ENCODE results near the gene HOXA6.

HOXA6 gene

DNA sequence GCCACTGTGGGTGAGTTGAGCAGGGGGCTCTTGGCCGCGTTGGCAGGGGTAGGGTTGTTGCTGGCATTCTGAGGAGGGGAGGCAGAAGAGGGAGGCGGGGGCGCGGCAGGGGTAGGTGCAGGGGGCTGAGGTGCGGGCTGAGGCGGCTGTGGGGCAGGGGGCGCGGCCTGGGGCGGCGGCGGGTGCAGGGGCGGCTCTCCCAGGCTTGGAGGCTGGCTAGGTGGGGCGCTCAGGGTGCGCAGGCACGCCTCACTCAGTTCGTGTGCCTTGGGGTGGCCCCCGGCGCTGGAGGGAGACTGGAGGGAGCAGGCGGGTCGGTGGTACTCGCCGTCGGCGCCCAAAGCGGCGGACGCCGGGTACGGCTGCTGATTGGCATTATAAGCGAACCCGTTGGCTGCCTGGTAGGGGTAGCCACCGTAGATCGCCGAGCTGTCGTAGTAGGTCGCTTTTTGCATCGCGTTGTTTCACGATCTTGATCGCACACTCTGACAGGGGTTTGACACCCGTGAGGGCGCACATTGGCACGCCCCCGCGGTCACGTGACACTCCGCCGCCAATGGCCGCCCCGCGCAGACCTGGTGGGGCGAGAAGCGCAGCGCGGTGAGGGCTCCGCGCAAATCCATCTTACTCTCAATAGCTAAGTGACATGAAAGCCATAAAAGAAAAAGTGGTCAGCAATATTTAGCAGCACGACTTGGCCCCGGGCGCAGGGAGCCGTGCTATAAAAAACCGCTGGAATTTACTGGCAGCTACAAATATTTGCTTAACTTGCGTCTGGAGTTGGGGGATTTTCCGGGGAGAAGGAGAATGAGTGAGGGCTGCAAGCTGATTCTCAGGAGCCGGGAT is 37.2 kb downstream of the HOXA6 start:
- no peak overlapping the region for H3K4me3 ChIP-seq (replicated peaks; ENCODE audit: insufficient read depth, low read length)
- H3K27ac ChIP-seq (replicated peaks) = no peak overlapping the region
- DNase-seq (ENCODE audit: low read depth in 1 of 2, low spot score in 1 of 2) = no peak
- TF ChIP-seq SPI1 (IDR thresholded peaks at IDR 0.05; ENCODE audit: borderline replicate concordance, low read depth) (no peak), POLR2AphosphoS5 (IDR thresholded peaks at IDR 0.05; ENCODE audit: low read depth) (no peak), GABPA (IDR thresholded peaks at IDR 0.05; ENCODE audit: low read depth) (no peak)
- TF ChIP-seq, protein P1, sequence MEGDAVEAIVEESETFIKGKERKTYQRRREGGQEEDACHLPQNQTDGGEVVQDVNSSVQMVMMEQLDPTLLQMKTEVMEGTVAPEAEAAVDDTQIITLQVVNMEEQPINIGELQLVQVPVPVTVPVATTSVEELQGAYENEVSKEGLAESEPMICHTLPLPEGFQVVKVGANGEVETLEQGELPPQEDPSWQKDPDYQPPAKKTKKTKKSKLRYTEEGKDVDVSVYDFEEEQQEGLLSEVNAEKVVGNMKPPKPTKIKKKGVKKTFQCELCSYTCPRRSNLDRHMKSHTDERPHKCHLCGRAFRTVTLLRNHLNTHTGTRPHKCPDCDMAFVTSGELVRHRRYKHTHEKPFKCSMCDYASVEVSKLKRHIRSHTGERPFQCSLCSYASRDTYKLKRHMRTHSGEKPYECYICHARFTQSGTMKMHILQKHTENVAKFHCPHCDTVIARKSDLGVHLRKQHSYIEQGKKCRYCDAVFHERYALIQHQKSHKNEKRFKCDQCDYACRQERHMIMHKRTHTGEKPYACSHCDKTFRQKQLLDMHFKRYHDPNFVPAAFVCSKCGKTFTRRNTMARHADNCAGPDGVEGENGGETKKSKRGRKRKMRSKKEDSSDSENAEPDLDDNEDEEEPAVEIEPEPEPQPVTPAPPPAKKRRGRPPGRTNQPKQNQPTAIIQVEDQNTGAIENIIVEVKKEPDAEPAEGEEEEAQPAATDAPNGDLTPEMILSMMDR (IDR thresholded peaks at IDR 0.05; ENCODE audit: insufficient read depth, low read length) = no peak
- TF ChIP-seq, protein P2, sequence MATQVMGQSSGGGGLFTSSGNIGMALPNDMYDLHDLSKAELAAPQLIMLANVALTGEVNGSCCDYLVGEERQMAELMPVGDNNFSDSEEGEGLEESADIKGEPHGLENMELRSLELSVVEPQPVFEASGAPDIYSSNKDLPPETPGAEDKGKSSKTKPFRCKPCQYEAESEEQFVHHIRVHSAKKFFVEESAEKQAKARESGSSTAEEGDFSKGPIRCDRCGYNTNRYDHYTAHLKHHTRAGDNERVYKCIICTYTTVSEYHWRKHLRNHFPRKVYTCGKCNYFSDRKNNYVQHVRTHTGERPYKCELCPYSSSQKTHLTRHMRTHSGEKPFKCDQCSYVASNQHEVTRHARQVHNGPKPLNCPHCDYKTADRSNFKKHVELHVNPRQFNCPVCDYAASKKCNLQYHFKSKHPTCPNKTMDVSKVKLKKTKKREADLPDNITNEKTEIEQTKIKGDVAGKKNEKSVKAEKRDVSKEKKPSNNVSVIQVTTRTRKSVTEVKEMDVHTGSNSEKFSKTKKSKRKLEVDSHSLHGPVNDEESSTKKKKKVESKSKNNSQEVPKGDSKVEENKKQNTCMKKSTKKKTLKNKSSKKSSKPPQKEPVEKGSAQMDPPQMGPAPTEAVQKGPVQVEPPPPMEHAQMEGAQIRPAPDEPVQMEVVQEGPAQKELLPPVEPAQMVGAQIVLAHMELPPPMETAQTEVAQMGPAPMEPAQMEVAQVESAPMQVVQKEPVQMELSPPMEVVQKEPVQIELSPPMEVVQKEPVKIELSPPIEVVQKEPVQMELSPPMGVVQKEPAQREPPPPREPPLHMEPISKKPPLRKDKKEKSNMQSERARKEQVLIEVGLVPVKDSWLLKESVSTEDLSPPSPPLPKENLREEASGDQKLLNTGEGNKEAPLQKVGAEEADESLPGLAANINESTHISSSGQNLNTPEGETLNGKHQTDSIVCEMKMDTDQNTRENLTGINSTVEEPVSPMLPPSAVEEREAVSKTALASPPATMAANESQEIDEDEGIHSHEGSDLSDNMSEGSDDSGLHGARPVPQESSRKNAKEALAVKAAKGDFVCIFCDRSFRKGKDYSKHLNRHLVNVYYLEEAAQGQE (IDR thresholded peaks at IDR 0.05; ENCODE audit: insufficient replicate concordance, low read depth) = no peak
- peaks cover 4% of the 10 kb centered on the region for H3K27me3 ChIP-seq (ENCODE audit: insufficient read depth, poor library complexity, severe bottlenecking)

DNA sequence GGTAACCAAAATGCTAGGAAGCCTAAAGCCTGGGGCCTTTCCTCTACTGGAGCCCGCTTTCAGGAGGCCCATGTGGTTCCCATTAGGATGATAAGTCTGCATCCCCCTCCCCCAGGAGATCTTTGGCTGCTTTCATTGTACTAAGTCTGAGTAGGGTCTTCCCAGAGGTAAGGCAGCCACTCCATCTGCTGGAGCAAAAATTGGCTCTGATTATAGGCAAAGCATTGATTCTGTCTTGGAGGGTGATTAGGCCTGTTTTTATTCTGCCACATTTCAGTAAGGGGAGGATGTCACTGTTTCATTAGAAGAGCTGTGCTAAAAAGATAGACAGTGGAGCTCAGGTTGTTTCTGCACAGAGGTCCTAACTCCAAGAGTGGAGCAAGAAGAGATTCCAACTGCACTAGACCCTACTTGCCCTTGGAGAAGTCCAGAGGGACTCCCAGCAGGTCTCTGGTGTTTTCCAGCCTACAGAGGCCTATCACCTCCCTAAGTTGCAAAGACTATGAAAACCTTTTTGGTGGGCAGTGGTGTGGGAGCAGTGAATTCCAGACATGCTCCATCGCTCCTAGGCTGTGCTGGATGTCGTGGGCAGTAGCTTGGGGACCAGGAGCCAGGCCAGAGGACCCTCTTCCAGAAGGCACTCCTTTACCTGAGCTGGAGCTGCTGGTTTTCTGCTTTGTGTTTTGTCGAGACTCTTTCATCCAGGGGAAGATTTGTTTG is 37.9 kb downstream of the HOXA6 start:
- TF ChIP-seq POLR2AphosphoS5 (IDR thresholded peaks at IDR 0.05; ENCODE audit: low read depth) = no peak
- TF ChIP-seq, protein P1 (IDR thresholded peaks at IDR 0.05; ENCODE audit: insufficient read depth, low read length) = no peak
- no peak for TF ChIP-seq GABPA (IDR thresholded peaks at IDR 0.05; ENCODE audit: low read depth)
- TF ChIP-seq SPI1 (IDR thresholded peaks at IDR 0.05; ENCODE audit: borderline replicate concordance, low read depth) = no peak
- DNase-seq (ENCODE audit: low read depth in 1 of 2, low spot score in 1 of 2) = no peak
- peaks cover 9% of the 10 kb centered on the region for H3K27me3 ChIP-seq (ENCODE audit: insufficient read depth, poor library complexity, severe bottlenecking)
- H3K4me3 ChIP-seq (replicated peaks; ENCODE audit: insufficient read depth, low read length) = no peak overlapping the region
- no peak overlapping the region for H3K27ac ChIP-seq (replicated peaks)

DNA sequence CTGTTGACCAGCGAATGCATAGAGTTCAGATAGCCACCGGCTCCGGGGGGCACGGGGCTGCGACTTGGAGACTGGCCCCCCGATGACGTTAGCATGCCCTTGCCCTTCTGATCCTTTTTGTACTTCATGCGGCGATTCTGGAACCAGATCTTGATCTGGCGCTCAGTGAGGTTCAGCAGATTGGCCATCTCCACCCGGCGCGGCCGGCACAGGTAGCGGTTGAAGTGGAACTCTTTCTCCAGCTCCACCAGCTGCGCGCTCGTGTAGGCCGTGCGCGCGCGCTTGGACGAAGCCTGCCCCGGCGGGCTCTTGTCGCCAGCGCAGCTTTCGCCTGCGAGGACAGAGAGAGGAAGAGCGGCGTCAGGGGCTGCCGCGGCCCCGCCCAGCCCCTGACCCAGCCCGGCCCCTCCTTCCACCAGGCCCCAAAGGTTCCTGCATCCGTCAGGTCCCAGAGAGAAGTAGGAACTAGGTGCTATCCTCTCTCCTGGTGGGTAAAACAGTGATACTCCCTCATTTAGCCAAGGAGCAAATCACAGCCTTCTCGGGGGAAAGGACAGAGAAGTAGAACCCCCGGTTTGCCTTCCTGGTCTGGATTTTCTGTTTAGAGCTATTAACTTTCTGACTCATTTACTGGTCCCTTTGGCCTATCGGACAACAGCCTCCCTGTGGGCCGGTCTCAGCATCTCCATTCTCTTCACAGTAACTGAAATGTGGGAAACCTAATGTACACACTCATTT is 39.0 kb downstream of the HOXA6 start:
- DNase-seq (ENCODE audit: low read depth in 1 of 2, low spot score in 1 of 2) = no peak
- H3K27me3 ChIP-seq (ENCODE audit: insufficient read depth, poor library complexity, severe bottlenecking) = peaks cover 16% of the 10 kb centered on the region
- no peak overlapping the region for H3K27ac ChIP-seq (replicated peaks)
- TF ChIP-seq GABPA (IDR thresholded peaks at IDR 0.05; ENCODE audit: low read depth) (no peak), POLR2AphosphoS5 (IDR thresholded peaks at IDR 0.05; ENCODE audit: low read depth) (no peak), SPI1 (IDR thresholded peaks at IDR 0.05; ENCODE audit: borderline replicate concordance, low read depth) (no peak)
- TF ChIP-seq, protein P1 (IDR thresholded peaks at IDR 0.05; ENCODE audit: insufficient read depth, low read length) = no peak
- TF ChIP-seq, protein P2 (IDR thresholded peaks at IDR 0.05; ENCODE audit: insufficient replicate concordance, low read depth) = no peak
- H3K4me3 ChIP-seq (replicated peaks; ENCODE audit: insufficient read depth, low read length) = no peak overlapping the region
